Measurements from ENCODE around the gene MELTF.

Gene MELTF

GRCh38 chr3:197019535-197019934 is 10.1 kb downstream of the MELTF start:
- Histone ChIP-seq H3K9me3 (ENCODE audit: insufficient read depth, low read length) (no peaks in the 10 kb centered on the region), H3K4me1 (ENCODE audit: insufficient read depth, insufficient read length) (peaks cover 10% of the 10 kb centered on the region), H3K9ac (ENCODE audit: insufficient read length, low read depth) (no peak overlapping the region), H3K4me3 (ENCODE audit: insufficient read length, low read depth) (no peak overlapping the region), H3K36me3 (ENCODE audit: insufficient read depth, insufficient read length, low read length) (peaks cover 20% of the 10 kb centered on the region), H3K27me3 (ENCODE audit: insufficient read depth, insufficient read length) (no peaks in the 10 kb centered on the region)
- DNase-seq (ENCODE audit: low read depth, low spot score) = no peak
- TF ChIP-seq SUZ12 (IDR thresholded peaks at IDR 0.05; ENCODE audit: extremely low read depth, insufficient read depth, insufficient read length) (no peak), ZNF274 (IDR thresholded peaks at IDR 0.05; ENCODE audit: low read depth, low read length) (no peak), YY1 (IDR thresholded peaks at IDR 0.05; ENCODE audit: insufficient read depth, insufficient read length) (no peak)

- Histone ChIP-seq H3K4me1 (ENCODE audit: insufficient read depth, insufficient read length) (peaks cover 10% of the 10 kb centered on the region), H3K9ac (ENCODE audit: insufficient read length, low read depth) (no peak overlapping the region)
Measured at GRCh38 chr3:197019021-197019420, 10.6 kb downstream of the MELTF start.

GRCh38 chr3:197017003-197017402 is 12.6 kb downstream of the MELTF start:
- TF ChIP-seq YY1 (IDR thresholded peaks at IDR 0.05; ENCODE audit: insufficient read depth, insufficient read length) (no peak), ZNF274 (IDR thresholded peaks at IDR 0.05; ENCODE audit: low read depth, low read length) (no peak), SUZ12 (IDR thresholded peaks at IDR 0.05; ENCODE audit: extremely low read depth, insufficient read depth, insufficient read length) (no peak)
- Histone ChIP-seq H3K36me3 (ENCODE audit: insufficient read depth, insufficient read length, low read length) (peaks cover 8% of the 10 kb centered on the region), H3K9me3 (ENCODE audit: insufficient read depth, low read length) (no peaks in the 10 kb centered on the region)

More at GRCh38 chr3:197019021-197019420, 10.6 kb downstream of the MELTF start:
- Histone ChIP-seq H3K9me3 (ENCODE audit: insufficient read depth, low read length) (no peaks in the 10 kb centered on the region), H3K4me3 (ENCODE audit: insufficient read length, low read depth) (no peak overlapping the region), H3K36me3 (ENCODE audit: insufficient read depth, insufficient read length, low read length) (peaks cover 15% of the 10 kb centered on the region), H3K27me3 (ENCODE audit: insufficient read depth, insufficient read length) (no peaks in the 10 kb centered on the region)
- DNase-seq (ENCODE audit: low read depth, low spot score) = no peak
- TF ChIP-seq SUZ12 (IDR thresholded peaks at IDR 0.05; ENCODE audit: extremely low read depth, insufficient read depth, insufficient read length) = no peak
- no peak for TF ChIP-seq YY1 (IDR thresholded peaks at IDR 0.05; ENCODE audit: insufficient read depth, insufficient read length)
- TF ChIP-seq ZNF274 (IDR thresholded peaks at IDR 0.05; ENCODE audit: low read depth, low read length) = no peak

GRCh38 chr3:197015790-197016736 is 13.6 kb downstream of the MELTF start:
- peaks cover 15% of the 10 kb centered on the region for H3K4me1 ChIP-seq (ENCODE audit: insufficient read depth, insufficient read length)
- H3K9me3 ChIP-seq (ENCODE audit: insufficient read depth, low read length) = no peaks in the 10 kb centered on the region
- peaks cover 13% of the 10 kb centered on the region for H3K36me3 ChIP-seq (ENCODE audit: insufficient read depth, insufficient read length, low read length)
- no peak for DNase-seq (ENCODE audit: low read depth, low spot score)
- H3K27me3 ChIP-seq (ENCODE audit: insufficient read depth, insufficient read length) = no peaks in the 10 kb centered on the region
- H3K9ac ChIP-seq (ENCODE audit: insufficient read length, low read depth) = no peak overlapping the region
- H3K4me3 ChIP-seq (ENCODE audit: insufficient read length, low read depth) = no peak overlapping the region
- TF ChIP-seq ZNF274 (IDR thresholded peaks at IDR 0.05; ENCODE audit: low read depth, low read length) (no peak), YY1 (IDR thresholded peaks at IDR 0.05; ENCODE audit: insufficient read depth, insufficient read length) (no peak), SUZ12 (IDR thresholded peaks at IDR 0.05; ENCODE audit: extremely low read depth, insufficient read depth, insufficient read length) (no peak)

More at GRCh38 chr3:197017003-197017402, 12.6 kb downstream of the MELTF start:
- DNase-seq (ENCODE audit: low read depth, low spot score) = no peak
- Histone ChIP-seq H3K27me3 (ENCODE audit: insufficient read depth, insufficient read length) (no peaks in the 10 kb centered on the region), H3K9ac (ENCODE audit: insufficient read length, low read depth) (peak overlapping the region; percentile 9), H3K4me3 (ENCODE audit: insufficient read length, low read depth) (no peak overlapping the region), H3K4me1 (ENCODE audit: insufficient read depth, insufficient read length) (peaks cover 11% of the 10 kb centered on the region)

DNA sequence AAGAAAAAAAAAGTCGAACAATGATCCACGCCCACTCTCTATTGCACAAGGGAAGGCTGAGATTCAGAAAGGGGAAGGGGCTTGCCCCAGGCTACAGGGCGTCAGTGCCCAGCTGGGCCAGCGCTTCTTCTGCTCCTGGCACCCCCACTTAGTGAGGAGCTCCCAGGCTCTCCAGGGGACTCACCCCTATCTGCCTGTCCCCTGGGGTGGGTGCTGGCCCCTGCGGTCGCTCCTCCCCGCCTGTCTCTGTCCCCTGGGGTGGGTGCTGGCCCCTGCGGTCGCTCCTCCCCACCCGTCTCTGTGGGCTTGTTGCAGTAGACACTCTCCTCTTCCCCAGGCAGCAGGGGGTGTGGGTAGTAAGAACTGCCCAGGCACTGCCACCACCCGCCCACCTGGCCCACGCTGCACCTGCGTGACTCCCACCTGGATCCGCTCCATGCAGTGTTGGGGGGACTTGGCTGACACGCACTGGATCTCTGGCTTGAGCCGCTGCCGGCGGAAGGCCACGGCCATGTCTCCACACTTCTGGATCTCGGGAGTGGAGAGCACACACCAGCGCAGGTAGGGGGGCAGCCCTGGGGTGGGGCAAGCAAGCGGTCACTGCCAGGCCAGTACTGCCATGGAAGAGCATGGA is 14.6 kb downstream of the MELTF start:
- DNase-seq (ENCODE audit: low read depth, low spot score) = no peak
- no peak overlapping the region for H3K4me3 ChIP-seq (ENCODE audit: insufficient read length, low read depth)
- H3K4me1 ChIP-seq (ENCODE audit: insufficient read depth, insufficient read length) = peaks cover 16% of the 10 kb centered on the region
- peaks cover 17% of the 10 kb centered on the region for H3K36me3 ChIP-seq (ENCODE audit: insufficient read depth, insufficient read length, low read length)
- H3K9me3 ChIP-seq (ENCODE audit: insufficient read depth, low read length) = no peaks in the 10 kb centered on the region
- no peak for TF ChIP-seq ZNF274 (IDR thresholded peaks at IDR 0.05; ENCODE audit: low read depth, low read length)
- no peak for TF ChIP-seq SUZ12 (IDR thresholded peaks at IDR 0.05; ENCODE audit: extremely low read depth, insufficient read depth, insufficient read length)
- TF ChIP-seq YY1 (IDR thresholded peaks at IDR 0.05; ENCODE audit: insufficient read depth, insufficient read length) = no peak
- H3K9ac ChIP-seq (ENCODE audit: insufficient read length, low read depth) = no peak overlapping the region
- H3K27me3 ChIP-seq (ENCODE audit: insufficient read depth, insufficient read length) = no peaks in the 10 kb centered on the region

DNA sequence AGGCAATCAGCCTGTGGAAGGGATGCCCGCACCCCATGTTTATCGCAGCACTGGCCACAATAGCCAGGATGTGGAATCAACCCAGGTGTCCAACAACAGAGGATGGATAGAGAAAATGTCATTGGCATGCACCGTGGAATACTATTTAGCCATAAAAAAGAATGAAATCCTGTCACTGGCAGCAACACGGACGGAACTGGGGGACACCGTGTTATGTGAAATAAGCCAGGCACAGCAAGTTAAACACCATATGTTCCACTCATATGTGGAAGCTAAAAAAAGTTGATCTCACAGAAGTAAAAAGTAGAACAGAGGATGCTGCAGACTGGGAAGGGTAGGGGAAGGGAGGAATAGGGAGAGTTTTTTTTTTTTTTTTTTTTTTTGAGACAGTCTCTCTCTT is 15.6 kb downstream of the MELTF start:
- Histone ChIP-seq H3K36me3 (ENCODE audit: insufficient read depth, insufficient read length, low read length) (peaks cover 25% of the 10 kb centered on the region), H3K27me3 (ENCODE audit: insufficient read depth, insufficient read length) (no peaks in the 10 kb centered on the region), H3K9me3 (ENCODE audit: insufficient read depth, low read length) (no peaks in the 10 kb centered on the region), H3K4me1 (ENCODE audit: insufficient read depth, insufficient read length) (peaks cover 16% of the 10 kb centered on the region), H3K4me3 (ENCODE audit: insufficient read length, low read depth) (no peak overlapping the region), H3K9ac (ENCODE audit: insufficient read length, low read depth) (no peak overlapping the region)
- no peak for TF ChIP-seq ZNF274 (IDR thresholded peaks at IDR 0.05; ENCODE audit: low read depth, low read length)
- TF ChIP-seq YY1 (IDR thresholded peaks at IDR 0.05; ENCODE audit: insufficient read depth, insufficient read length) = no peak
- TF ChIP-seq SUZ12 (IDR thresholded peaks at IDR 0.05; ENCODE audit: extremely low read depth, insufficient read depth, insufficient read length) = no peak
- DNase-seq (ENCODE audit: low read depth, low spot score) = no peak

GRCh38 chr3:197012540-197012883 is 17.1 kb downstream of the MELTF start:
- TF ChIP-seq YY1 (IDR thresholded peaks at IDR 0.05; ENCODE audit: insufficient read depth, insufficient read length) = no peak
- no peak for TF ChIP-seq SUZ12 (IDR thresholded peaks at IDR 0.05; ENCODE audit: extremely low read depth, insufficient read depth, insufficient read length)
- TF ChIP-seq ZNF274 (IDR thresholded peaks at IDR 0.05; ENCODE audit: low read depth, low read length) = no peak
- Histone ChIP-seq H3K27me3 (ENCODE audit: insufficient read depth, insufficient read length) (no peaks in the 10 kb centered on the region), H3K4me3 (ENCODE audit: insufficient read length, low read depth) (no peak overlapping the region), H3K9me3 (ENCODE audit: insufficient read depth, low read length) (no peaks in the 10 kb centered on the region), H3K36me3 (ENCODE audit: insufficient read depth, insufficient read length, low read length) (peaks cover 38% of the 10 kb centered on the region), H3K9ac (ENCODE audit: insufficient read length, low read depth) (peak overlapping the region; percentile 36), H3K4me1 (ENCODE audit: insufficient read depth, insufficient read length) (peaks cover 16% of the 10 kb centered on the region)
- no peak for DNase-seq (ENCODE audit: low read depth, low spot score)

Measured in NT2/D1 (cell line).